Measurements from ENCODE around the gene OR10H1.

GRCh38 chr19:15820646-15821045, 5.2 kb upstream of the OR10H1 start:
- no peak for TF ChIP-seq CTCF (IDR thresholded peaks at IDR 0.05)
- no peak for TF ChIP-seq POLR2A (IDR thresholded peaks at IDR 0.05)

All from stomach (tissue), 4 donors.